ENCODE measurements around the gene NUDT16L1.

DNA sequence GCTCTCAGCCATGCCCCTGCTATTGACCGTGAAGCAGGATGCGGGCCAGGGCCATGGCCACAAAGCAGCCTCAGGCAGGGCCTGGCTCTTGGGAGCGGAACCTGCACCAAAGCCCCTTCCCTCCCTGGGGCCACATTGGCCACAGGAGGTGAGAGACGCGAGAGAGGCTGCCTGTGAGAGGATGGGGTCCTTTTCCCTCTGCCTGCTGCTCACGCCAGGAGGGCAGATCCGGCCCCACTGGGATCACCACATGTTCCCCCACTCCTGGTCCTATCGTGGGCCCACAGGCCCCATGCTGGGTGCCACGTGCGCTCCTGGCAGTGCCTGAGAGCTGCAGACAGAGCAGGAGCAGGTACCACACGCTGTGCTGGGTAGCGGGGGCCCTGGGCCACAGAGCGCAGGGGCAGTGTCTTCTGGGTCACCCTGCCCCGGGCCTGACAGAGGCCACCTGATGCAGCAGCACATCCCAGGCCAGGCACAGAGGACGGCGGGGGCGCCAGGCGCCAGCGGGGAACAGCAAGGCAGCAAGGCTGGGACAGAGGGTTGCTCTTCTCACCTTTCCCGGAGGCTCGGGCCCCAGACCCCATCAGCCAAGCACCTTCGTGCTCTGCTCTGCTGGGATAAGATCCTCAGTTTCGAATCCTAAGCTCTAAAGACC lies 9.2 kb upstream of the NUDT16L1 start:
- TF ChIP-seq POLR2A (IDR thresholded peaks at IDR 0.05; ENCODE audit: low read depth, low read length) = no peak
- no peak for TF ChIP-seq RAD21 (IDR thresholded peaks at IDR 0.05; ENCODE audit: low read length)
- TF ChIP-seq RCOR1 (IDR thresholded peaks at IDR 0.05; ENCODE audit: insufficient replicate concordance, low read length) = no peak
- TF ChIP-seq, protein P1, sequence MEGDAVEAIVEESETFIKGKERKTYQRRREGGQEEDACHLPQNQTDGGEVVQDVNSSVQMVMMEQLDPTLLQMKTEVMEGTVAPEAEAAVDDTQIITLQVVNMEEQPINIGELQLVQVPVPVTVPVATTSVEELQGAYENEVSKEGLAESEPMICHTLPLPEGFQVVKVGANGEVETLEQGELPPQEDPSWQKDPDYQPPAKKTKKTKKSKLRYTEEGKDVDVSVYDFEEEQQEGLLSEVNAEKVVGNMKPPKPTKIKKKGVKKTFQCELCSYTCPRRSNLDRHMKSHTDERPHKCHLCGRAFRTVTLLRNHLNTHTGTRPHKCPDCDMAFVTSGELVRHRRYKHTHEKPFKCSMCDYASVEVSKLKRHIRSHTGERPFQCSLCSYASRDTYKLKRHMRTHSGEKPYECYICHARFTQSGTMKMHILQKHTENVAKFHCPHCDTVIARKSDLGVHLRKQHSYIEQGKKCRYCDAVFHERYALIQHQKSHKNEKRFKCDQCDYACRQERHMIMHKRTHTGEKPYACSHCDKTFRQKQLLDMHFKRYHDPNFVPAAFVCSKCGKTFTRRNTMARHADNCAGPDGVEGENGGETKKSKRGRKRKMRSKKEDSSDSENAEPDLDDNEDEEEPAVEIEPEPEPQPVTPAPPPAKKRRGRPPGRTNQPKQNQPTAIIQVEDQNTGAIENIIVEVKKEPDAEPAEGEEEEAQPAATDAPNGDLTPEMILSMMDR (conservative IDR thresholded peaks at IDR 0.05; ENCODE audit: low read depth, low read length) = no peak
- no peak for TF ChIP-seq SMC3 (IDR thresholded peaks at IDR 0.05; ENCODE audit: low read depth, low read length)
- TF ChIP-seq, protein P2, sequence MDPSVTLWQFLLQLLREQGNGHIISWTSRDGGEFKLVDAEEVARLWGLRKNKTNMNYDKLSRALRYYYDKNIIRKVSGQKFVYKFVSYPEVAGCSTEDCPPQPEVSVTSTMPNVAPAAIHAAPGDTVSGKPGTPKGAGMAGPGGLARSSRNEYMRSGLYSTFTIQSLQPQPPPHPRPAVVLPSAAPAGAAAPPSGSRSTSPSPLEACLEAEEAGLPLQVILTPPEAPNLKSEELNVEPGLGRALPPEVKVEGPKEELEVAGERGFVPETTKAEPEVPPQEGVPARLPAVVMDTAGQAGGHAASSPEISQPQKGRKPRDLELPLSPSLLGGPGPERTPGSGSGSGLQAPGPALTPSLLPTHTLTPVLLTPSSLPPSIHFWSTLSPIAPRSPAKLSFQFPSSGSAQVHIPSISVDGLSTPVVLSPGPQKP (IDR thresholded peaks at IDR 0.05; ENCODE audit: borderline replicate concordance, low read depth, low read length) = no peak
- TF ChIP-seq MAZ (IDR thresholded peaks at IDR 0.05; ENCODE audit: borderline replicate concordance, low read depth, low read length) = no peak
- TF ChIP-seq RFX5 (IDR thresholded peaks at IDR 0.05; ENCODE audit: low read depth, low read length) = no peak
